HG03565 (cell line): ENCODE data around the gene TLR6.
"Not testable (repeated sequence)": the region's sequence is repeated elsewhere in the genome, so short reads cannot be mapped to it uniquely, and the experiment has no call there.

Experiments used
- ATAC-seq: cut with Tn5 transposase; IDR thresholded peaks from one replicate; pipeline ENCODE4 v1.9.1; 2021; ENCODE audit warnings: mild to moderate bottlenecking, moderate library complexity; ENCODE audit not compliant: unreplicated experiment

The TLR6 gene

DNA sequence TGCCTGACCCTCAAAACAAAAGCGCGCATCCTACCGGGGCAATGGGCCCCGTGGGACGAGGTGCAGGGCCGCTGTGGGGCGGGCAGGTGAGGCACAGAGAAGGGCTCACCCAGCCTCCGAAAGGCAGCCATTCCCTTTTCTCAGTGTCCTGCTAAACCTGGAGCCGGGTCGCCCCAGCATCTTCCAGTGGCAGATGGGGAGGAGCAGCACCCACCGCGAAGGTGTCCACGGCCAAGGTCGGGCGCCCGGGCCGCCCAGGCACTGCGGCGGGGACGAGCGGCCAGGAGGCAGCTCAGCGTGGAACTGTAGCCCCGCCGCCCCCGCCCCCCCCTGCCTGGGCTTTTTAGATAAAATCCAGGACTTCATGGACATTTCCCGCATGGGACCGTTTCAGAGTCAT lies 32.9 kb downstream of the TLR6 start:
- no peak for ATAC-seq

DNA sequence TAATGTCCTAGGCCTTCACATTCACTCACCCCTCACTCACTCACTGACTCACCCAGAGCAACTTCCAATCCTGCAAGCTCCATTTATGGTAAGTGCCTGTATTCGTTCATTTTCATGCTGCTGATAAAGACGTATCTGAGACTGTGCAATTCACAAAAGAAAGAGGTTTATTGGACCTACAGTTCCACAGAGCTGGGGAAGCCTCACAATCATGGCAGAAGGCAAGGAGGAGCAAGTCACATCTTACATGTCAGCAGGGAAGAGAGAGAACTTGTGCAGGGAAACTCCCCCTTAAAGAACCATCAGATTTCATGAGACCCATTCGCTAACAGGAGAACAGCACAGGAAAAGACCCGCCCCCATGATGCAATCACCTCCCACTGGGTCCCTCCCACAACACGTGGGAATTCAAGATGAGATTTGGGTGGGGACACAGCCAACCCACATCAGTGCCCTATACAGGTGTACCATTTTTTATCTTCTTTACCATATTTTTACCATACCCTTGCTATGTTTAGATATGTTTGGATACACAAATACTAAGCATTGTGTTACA lies 33.8 kb downstream of the TLR6 start:
- ATAC-seq = no peak

DNA sequence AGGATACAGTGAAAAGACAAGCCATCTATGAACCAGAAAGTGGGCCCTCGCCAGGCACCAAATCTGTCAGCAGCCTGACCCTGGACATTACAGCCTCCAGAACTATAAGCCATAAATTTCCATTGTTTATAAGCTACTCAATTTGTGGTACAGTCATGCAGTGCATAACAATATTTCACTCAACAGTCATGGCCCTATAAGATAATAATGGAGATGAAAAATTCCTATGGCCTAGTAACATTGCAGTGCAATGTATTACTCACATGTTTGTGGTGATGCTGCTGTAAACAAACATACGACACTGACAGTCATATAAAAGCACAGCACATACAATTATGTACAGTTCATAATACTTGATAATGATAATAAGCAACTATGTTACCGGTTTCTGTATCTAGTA lies 34.9 kb downstream of the TLR6 start:
- no peak for ATAC-seq

DNA sequence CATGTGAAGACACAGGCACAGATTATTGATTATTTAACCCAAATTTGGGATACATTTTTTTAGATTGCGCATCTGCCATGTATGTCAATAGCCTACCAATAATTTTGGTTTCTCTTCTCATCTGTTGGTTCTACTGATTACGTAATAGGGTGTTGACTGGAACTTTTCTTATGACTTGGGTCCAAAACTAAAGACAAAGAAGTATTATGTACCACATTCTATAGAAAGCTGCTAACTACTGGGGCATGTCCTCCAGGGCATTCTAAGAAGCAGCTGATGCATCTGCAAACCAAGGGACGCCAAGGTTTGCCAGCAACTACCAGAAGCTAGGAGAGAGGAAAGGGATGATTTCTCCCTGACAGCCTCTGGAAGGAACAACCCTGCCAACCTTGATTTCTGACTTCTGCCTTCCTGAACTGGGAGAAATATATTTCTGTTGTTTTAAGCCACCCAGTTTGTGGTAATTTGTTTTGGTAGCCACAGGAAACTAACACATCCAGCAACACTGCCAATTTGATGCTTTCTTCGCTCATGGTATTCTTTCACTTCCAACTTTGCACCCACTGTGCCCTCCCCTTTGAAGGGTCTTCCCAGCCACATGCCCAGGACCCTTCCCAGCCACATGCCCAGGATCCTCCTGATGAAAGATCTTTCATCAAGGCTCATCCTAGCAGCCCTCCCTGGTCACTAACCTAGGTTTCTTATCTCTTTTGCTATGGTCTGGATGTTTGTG lies 36.1 kb downstream of the TLR6 start:
- peak; percentile 38 for ATAC-seq

DNA sequence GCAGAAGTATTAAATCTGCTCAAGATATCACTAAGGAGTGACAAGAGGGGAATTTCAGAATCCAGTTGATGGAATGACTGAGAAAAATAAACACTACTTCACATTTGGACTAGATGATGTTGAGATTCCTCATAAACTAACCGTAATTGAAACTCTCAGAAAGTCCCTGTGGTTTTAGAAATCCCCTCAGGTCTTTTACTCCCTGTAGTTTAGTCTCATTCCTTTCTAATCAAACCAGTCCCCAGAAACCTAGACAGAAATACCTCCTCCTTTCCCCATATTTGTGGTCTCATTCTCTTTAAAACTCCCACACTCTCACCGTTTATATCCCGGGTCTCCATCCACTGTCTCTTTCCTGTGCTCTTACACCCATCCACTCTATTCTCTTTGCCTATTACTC lies 37.0 kb downstream of the TLR6 start:
- no peak for ATAC-seq

DNA sequence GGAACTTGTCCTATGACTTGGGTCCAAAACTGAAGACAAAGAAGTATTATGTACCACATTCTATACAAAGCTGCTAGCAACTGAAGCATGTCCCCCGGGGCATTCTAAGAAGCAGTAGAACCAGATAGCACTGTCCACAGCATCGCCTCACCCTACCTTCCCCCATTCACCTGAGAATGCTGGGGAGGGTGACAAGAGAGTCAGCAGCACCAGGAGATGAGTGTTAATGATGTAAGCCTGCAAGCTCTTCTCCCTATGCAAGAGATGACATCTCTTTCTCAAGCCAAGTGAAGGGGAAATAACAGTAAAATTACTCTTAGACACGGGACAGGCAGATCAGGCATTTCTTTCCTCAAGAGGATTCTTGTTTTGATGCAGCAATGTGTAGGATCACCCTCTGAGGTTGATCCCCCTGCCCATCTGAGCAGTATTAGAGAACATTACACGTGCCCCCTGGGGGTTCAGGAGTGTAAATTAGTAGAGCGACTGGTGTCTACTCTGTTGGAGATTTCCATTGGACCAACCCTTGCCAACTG lies 38.1 kb downstream of the TLR6 start:
- ATAC-seq = peak; percentile 45

DNA sequence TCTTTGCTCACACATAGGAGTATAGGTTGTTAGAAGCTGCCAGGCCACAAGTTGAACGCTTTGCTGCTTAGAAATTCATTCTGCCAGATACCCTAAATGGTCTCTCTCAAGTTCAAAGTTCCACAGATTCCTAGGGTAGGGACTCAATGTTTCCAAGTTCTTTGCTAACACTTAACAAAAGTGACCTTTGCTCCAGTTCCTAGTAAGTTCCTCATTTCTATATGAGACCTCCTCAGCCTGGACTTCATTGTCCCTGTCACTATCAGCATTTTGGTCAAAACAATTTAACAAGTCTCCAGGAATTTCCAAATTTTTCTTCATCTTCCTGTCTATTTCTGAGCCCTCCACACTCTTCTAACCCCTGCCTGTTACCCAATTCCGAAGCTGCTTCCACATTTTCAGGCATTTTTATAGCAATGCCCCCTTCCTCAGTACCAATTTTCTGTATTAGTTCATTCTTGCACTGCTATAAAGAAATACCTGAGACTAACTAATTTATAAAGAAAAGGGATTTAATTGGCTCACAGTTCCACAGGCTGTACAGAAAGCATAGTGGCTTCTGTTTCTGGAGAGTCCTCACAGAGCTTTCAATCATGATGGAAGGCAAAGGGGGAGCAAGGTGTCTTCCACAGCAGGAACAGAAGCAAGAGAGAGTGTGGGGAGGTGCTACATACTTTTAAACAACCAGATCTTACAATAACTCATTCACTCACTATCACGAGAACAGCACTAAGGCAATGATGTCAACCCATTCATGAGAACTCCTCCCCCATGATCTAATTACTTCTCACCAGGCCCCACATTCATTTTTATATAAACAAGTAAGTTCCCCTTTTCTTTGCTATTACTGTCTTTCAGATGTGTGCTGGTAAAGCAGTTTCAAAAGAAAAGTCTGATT lies 40.5 kb downstream of the TLR6 start:
- no peak for ATAC-seq

DNA sequence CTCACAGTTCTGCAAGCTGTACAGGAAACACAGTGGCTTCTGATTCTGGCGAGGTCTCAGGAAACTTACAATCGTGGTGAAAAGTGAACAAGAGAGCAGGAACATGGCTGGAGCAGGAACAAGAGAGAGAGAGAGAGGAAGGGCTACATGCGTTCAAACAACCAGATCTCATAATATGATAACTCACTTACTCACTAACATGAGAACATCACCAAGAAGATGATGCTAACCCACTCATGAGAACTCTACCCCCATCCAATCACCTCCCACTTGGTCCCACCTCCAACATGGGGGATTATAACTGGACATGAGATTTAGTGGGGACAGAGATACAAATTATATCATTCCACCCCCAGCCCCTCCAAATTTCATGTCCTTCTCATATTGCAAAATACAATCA lies 42.2 kb downstream of the TLR6 start:
- ATAC-seq = no peak

DNA sequence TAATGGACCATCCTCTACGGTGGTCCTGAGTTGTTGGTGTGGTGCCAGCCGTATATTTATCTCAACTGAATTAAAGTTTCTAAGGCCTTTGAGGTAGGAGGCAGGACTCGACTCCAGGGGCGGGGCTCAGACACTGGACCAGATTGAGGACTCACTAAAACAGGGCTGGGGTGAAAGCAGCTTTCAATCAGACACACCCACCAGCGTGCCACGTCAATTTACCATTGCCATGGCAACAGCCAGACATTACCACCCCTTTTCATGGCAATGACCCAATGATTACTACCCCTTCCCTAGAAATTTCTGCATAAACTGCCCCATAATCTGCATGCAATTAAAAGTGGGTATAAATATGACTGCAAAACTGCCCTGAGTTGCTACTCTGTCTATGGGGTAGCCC lies 45.3 kb downstream of the TLR6 start:
- ATAC-seq = no peak

DNA sequence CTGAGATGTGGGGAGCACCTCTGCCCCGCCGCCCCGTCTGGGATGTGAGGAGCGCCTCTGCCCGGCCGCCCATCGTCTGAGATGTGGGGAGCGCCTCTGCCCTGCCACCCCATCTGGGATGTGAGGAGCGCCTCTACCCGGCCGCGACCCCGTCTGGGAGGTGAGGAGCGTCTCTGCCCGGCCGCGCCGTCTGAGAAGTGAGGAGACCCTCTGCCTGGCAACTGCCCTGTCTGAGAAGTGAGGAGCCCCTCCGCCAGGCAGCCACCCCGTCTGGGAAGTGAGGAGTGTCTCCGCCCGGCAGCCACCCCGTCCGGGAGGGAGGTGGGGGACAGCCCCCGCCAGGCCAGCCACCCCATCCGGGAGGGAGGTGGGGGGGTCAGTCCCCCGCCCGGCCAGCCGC lies 49.2 kb downstream of the TLR6 start:
- ATAC-seq = not testable (repeated sequence)

DNA sequence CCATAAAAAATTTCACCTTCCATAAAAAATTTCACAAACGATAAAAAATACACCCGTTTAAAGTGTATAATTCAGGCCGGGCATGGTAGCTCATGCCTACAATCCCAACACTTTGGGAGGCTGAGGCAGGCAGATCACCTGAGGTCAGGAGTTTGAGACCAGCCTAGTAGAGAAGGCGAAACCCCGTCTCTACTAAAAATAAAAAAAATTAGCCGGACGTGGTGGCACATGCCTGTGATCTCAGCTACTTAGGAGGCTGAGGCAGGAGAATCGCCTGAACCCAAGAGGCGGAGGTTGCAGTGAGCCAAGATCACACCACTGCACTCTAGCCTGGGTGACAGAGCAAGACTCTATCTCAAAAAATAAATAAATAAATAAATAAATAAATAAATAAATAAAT lies 50.4 kb downstream of the TLR6 start:
- ATAC-seq = not testable (repeated sequence)

DNA sequence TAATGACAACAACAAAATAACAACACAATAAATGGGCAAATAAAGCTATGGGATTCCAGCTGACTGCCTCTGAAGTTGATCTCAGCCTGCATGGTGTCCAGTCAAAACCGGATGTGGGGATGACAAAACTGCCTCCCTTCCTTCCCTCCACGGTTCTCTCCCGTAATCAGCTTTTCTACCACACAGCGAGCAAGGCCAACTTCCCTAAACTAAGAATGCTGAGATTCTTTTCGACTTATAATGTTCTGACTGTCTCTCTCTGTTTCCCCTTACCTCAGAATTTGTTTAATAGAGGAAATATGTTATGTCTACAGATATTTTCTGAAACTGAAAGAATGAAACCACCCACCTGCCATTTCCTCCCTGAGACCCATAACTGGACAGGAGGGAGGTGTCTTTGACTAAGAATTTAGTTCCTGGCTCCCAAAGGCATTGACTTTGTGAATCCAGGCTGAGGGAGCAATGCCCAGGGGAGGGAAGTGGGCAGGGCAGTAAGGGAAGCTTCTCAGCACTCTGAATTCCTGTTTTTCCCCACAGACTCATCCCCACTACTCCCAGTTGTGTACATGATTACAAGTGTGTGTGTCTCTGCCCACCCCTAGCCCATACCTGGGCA lies 51.0 kb downstream of the TLR6 start:
- ATAC-seq = peak; percentile 74

DNA sequence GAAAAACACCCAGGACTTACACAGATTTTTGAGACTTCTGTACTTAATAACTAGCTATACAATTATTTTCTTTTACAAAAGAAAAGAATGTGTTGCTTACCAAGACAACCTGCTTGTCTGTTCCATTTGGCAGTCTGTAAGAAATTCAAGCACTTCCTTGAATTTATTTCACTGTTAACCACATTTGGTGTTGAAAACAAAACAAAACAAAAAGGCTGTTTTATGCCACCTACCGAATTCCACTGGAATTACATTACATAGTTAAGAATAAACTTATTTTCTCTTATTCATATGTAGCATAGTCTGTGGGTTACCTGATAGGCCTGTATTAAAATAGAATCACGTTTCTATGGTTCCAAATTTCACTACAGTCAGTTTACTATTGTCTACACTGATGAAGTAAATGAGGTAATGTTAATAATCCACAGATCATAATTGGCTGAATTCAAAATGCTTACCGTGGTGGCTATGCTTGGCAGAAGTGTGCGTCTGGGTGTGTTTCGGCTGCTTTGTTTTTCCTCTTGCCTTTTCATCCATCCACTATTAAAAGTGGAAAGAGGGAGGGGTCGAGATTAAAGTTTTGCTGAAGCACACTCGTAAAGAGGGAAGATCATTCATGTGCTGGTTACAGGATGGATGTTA lies 51.8 kb downstream of the TLR6 start, which contains the start of gene TLR1:
Gene TLR1, minus strand, starts transcription at position 138 of the 642 bp plus-strand sequence. CDS start 5,960 bp downstream, outside the sequence.
- ATAC-seq = peak; percentile 34

DNA sequence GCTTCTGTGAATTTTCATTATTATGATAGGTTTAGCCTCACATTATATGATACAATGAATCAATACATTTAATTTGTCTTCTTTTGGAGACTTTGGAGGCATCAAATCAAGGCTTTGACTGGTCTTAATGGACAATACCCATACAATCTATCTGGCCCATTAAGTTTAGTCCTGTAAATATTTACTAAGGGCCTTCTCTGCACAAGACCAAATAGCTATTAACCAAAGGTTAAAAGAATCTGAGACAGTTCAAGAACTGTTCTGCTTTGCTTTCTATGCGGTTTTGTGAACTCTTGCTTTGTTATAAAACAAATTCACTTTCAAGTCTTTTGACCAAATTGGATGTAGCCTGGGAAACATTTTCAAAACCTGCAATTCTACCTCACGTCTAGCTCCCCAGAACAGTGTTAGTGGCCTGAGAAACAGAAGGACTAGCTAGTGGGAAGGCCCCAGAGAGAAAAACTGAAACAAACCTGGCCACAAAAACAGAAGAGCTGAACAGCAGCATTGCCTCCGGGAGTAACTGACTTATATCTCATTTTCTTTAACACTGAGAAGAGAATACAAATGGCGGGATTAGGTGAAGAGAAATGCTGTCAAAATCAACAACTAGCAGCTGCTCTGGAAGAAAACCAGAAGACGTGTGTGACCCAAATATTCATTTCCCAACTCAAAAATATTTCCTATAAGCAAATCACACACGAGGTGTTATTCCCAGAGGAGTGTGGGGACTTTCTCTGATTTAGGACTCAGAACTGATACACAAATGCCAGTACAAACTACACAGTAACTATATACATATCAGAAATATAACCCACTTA lies 52.6 kb downstream of the TLR6 start:
- ATAC-seq = no peak

DNA sequence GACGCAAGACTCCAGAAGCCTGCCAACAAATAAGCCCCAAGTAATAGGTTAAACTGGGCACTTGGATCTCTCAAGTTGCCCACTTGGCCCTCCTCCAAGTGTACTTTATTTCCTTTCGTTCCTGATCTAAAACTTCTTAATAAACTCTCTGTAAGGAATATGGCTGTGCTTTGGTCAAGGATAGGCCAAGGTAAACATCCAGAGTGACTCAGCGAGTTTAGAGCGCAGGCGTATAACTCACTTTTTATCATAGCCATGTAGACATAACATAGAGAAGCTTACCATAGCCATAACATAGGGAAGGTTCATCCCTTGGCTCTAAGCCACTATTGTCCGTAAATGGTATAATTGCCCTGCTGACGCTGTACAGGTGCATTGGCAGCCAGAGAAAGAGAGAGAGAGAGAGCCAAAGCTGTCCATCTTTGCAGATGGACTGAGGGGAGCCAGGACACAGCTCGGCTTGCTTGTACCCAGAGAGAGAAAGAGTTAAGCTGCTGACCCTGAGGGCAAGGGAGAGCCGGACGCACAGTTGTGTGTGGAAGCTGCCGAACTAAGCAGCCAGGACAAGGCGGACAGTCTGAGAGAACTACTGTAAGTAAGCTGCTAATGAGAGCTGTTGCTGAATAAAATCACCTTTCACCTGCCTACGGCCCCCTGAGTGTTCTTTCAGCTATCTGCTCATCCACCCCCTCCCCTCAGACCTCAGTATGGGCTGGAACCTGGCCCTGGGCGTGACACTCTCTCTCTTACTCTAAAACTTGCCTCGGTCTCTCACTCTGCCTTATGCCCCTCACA lies 53.9 kb downstream of the TLR6 start:
- no peak for ATAC-seq

DNA sequence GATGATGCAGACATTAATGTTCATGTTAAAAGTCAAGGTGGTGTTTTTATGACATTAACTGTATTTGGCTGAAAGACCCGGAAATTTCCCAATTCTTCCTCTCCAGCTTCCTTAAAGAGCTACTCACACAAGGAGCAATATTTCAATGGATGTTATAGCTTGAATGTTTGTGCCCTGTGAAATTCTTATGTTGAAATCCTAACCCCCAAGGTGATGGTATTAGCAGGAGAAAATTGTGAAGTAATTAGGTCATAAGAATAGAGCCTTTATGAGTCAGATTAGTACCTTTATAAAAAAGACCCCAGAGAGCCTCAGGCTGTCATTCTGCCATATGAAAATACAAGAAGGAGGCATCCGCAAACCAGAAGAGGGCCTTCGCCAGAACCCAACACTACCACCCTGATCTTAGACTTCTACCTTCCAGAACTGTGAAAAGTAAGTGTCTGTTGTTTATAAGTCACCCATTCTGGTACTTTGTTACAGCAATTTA lies 55.6 kb downstream of the TLR6 start:
- ATAC-seq = no peak

DNA sequence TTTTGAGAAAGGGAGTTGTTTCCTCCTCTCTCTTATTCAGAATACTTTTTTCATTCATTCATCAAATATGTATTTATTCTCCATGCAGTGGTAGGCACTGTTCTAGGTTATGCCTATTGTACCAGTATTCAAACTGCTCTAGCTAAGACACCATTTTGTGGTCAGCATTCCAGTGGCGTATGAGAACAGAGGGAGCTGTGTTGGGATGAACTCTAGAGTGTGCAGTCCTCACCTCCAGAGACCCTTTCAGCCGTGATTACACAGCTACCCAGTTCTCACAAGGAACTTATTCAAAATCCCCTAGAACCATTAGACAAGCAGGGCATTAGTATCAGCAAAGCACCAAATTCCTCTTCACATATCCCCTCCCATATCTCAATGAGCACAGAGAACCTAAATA lies 56.3 kb downstream of the TLR6 start:
- ATAC-seq = no peak

DNA sequence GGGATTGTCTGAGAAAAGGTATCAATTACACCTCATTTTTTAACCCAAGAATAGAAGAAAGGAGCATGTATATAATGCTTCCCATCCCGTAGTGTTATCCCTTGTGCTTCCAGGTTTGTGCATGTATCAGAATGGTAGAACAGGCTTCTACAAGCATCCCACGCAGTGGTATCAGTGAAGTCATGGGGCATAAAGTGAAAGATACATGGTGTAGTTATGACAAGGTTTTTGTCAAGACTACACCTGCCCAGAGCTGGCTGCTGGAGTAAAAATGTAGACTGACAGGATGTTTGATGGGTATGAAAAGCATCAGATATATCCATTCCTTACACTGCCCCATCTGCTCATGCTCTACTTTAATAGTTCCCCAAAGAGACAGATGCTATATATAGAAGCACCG lies 61.5 kb downstream of the TLR6 start:
- no peak for ATAC-seq

DNA sequence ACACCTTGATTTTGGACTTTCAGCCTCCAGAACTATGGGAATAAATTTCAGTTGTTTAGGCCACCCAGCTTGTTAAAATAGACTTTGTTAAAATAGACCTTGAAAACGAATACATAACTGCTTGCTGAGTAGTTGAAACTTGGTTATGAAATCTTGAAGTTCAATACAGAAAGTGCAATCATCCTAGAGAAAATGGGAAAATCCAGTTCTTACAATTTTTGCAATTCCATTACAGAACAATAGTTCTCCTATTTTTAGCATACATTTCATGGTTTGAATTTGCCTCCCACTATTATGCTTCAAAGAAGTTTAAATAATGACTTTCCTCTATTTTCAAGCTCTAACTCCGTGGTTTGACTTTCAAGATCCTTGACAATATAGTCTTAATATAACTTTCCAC lies 62.6 kb downstream of the TLR6 start:
- no peak for ATAC-seq
